ENCODE data around the gene CCDC122.

Gene CCDC122

GRCh38 chr13:43799191-43799590, 80.3 kb downstream of the CCDC122 start:
- DNase-seq: no peak

DNA sequence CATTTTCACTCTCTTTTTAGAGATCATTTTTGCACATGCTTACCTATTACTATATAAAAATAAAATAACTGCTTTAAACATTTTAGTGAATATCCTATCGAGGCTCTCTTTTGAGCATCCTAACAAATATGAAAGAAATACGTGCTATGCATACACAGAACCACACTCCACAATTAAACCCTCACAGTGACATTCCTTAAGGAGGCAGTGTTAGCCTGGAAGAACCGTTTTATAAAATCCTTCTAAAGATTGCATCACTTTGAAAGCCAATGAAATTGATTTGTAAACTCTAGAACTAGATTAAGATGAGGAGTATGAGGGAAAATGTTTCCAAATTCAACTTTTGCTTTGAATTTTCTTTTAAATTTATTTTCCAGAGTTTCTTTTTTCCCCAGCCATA, 81.7 kb downstream of the CCDC122 start:
- DNase-seq: no peak

GRCh38 chr13:43797159-43797558, 82.4 kb downstream of the CCDC122 start:
- no peak for DNase-seq

GRCh38 chr13:43794416-43794815, 85.1 kb downstream of the CCDC122 start:
- DNase-seq: no peak

DNA sequence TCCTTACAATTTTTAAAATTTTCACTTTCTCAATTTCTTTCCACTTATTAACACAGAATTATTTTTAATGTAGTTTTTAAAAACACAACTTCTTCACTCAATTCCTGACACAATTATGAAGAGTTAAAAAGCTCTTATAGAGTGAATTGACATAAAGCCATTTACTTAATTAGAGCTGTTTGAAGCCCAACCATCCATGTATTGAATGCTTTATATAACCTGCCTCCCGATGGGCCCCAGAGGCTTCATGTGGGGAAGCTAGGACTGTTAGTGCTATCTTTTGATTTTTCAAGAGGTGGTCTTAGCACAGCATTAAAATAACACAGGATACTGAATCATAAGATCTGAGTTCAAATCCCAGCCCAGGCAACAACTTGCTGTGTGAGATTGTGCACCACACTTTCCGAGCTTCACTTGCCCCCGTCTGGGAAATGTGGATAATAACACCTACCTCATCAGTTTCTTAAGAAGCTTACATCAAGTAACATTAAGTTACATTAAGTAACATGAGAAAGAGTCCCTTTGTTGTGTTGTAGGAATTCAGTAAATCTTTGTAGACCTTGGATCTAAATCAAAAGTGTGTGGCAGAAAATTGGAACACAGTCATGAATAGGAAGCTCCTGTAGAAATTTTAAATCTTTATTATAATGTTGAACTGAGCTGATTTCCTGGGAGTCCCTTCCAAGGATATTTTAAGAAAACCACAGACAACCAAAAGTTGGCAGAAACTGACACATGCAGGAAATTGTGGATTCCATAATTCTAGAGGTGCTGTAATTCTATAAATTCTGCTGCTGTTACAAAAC, 87.3 kb downstream of the CCDC122 start:
- no peak for DNase-seq

- DNase-seq: no peak
Measured at GRCh38 chr13:43787997-43788396, 91.5 kb downstream of the CCDC122 start.

- DNase-seq: no peak
Measured at GRCh38 chr13:43787518-43787891, 92.0 kb downstream of the CCDC122 start.

- no peak for DNase-seq
Measured at GRCh38 chr13:43786766-43787517, 92.6 kb downstream of the CCDC122 start, which contains the start of gene ENOX1. Gene ENOX1 (minus strand): TSS chr13:43786972.

DNA sequence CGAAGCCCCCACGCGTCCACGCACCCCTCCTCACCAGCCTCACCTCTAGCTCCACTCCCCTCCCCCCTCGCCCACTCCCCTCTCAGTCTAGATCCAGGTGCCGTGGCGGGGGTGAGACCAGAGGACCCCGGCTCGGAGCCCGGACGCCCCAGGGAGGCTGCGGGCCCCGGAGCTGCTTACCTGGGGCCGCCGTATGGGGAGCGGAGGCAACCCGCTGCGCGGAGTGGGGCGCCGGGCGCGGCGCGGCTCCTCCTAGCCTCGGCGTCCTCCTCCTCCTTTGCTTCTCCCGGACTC, 93.1 kb downstream of the CCDC122 start:
- DNase-seq: no peak

Measured in SIG-M5 (cell line).